ENCODE measurements around the gene ENTPD8. TPM values are rescaled to one million over a fixed set of nuclear protein-coding genes. Genes with fewer than 3 reads are reported as not detected.
A peak's percentile ranks its signal among the peaks of the same experiment; 100 is the strongest.

ENTPD8 gene
- total and polyA plus RNA-seq, 4 donors: 0.08 to 0.45 (median 0.21) TPM

GRCh38 chr9:137488327-137488653 lies 47.1 kb upstream of the ENTPD8 start:
- Histone ChIP-seq H3K27me3 (ENCODE audit: control insufficient read depth in 3 of 3, insufficient read depth in 3 of 3, low read length in 2 of 3) (no peaks in the 10 kb centered on the region), H3K4me1 (ENCODE audit: control insufficient read depth in 5 of 5, insufficient read depth in 5 of 5, low read length in 5 of 5) (peaks cover 0 to 13% (median 8%) of the 10 kb centered on the region in 5 donors), H3K9ac (ENCODE audit: insufficient read depth in 1 of 2, low read length in 2 of 2) (peak overlapping the region in 1 of 2 donors; percentile 49), H3K27ac (ENCODE audit: low read depth in 1 of 2, low read length in 1 of 2) (no peak overlapping the region), H3K9me3 (ENCODE audit: control insufficient read depth in 4 of 4, insufficient read depth in 3 of 4, low read length in 3 of 4) (no peaks in the 10 kb centered on the region), H3K4me3 (no peak overlapping the region), H3K36me3 (ENCODE audit: control insufficient read depth in 4 of 4, insufficient read depth in 4 of 4, low read length in 4 of 4) (peaks cover 0 to 1% (median 0%) of the 10 kb centered on the region in 4 donors)
- DNase-seq: peak; percentile 85 to 88 (median 87)
- no peak for TF ChIP-seq CTCF (IDR thresholded peaks at IDR 0.05; ENCODE audit: control extremely low read depth, extremely low read depth)
- WGBS, 2 donors: 76 to 82% methylated on average over 6 of the region's 6 CpGs
- ATAC-seq (ENCODE audit: insufficient read depth, low FRiP score): no peak

- no peak for TF ChIP-seq CTCF (IDR thresholded peaks at IDR 0.05; ENCODE audit: control extremely low read depth, extremely low read depth)
- Histone ChIP-seq H3K4me1 (ENCODE audit: control insufficient read depth in 5 of 5, insufficient read depth in 5 of 5, low read length in 5 of 5) (peaks cover 0 to 13% (median 8%) of the 10 kb centered on the region in 5 donors), H3K27me3 (ENCODE audit: control insufficient read depth in 3 of 3, insufficient read depth in 3 of 3, low read length in 2 of 3) (no peaks in the 10 kb centered on the region), H3K4me3 (no peak overlapping the region), H3K36me3 (ENCODE audit: control insufficient read depth in 4 of 4, insufficient read depth in 4 of 4, low read length in 4 of 4) (peaks cover 0 to 1% (median 0%) of the 10 kb centered on the region in 4 donors), H3K27ac (ENCODE audit: low read depth in 1 of 2, low read length in 1 of 2) (no peak overlapping the region), H3K9me3 (ENCODE audit: control insufficient read depth in 4 of 4, insufficient read depth in 3 of 4, low read length in 3 of 4) (no peaks in the 10 kb centered on the region), H3K9ac (ENCODE audit: insufficient read depth in 1 of 2, low read length in 2 of 2) (peak overlapping the region in 1 of 2 donors; percentile 49)
- DNase-seq (peak in 1 of 3 donors; percentile 63), ATAC-seq (ENCODE audit: insufficient read depth, low FRiP score) (no peak)
- 84 to 91% methylated on average over 41 of the region's 41 CpGs for WGBS, 2 donors
Observed at GRCh38 chr9:137487454-137488326, 46.5 kb upstream of the ENTPD8 start.

GRCh38 chr9:137486545-137487453 lies 45.6 kb upstream of the ENTPD8 start:
- Histone ChIP-seq H3K27me3 (ENCODE audit: control insufficient read depth in 3 of 3, insufficient read depth in 3 of 3, low read length in 2 of 3) (no peaks in the 10 kb centered on the region), H3K36me3 (ENCODE audit: control insufficient read depth in 4 of 4, insufficient read depth in 4 of 4, low read length in 4 of 4) (peaks cover 0 to under 1% (median 0%) of the 10 kb centered on the region in 4 donors), H3K27ac (ENCODE audit: low read depth in 1 of 2, low read length in 1 of 2) (no peak overlapping the region), H3K4me1 (ENCODE audit: control insufficient read depth in 5 of 5, insufficient read depth in 5 of 5, low read length in 5 of 5) (peaks cover 0 to 13% (median 8%) of the 10 kb centered on the region in 5 donors), H3K9me3 (ENCODE audit: control insufficient read depth in 4 of 4, insufficient read depth in 3 of 4, low read length in 3 of 4) (no peaks in the 10 kb centered on the region), H3K4me3 (no peak overlapping the region), H3K9ac (ENCODE audit: insufficient read depth in 1 of 2, low read length in 2 of 2) (no peak overlapping the region)
- DNase-seq: no peak
- TF ChIP-seq CTCF (IDR thresholded peaks at IDR 0.05; ENCODE audit: control extremely low read depth, extremely low read depth): no peak
- 87 to 88% methylated on average over 35 of the region's 35 CpGs for WGBS, 2 donors
- no peak for ATAC-seq (ENCODE audit: insufficient read depth, low FRiP score)

All from lung (tissue), 12 donors.